Endodermal cell (in vitro differentiated cells): Measurements from ENCODE around the gene TMEM145. TPM values are rescaled to one million over a fixed set of nuclear protein-coding genes. Genes with fewer than 3 reads are reported as not detected.

Source experiments
- DNase-seq: peaks from one replicate; pipeline ENCODE4 v3.0.0-alpha.2; 2017
- H3K27ac ChIP-seq: 2 replicates; pipeline ENCODE4 v1.5.1; 2013; ENCODE audit warnings: mild to moderate bottlenecking, low read depth, low read length, moderate library complexity
- H3K27me3 ChIP-seq: 2 replicates; pipeline ENCODE4 v1.6.1; 2013; ENCODE audit warnings: mild to moderate bottlenecking, low read length, moderate library complexity; ENCODE audit not compliant: insufficient read depth, control insufficient read depth, poor library complexity, severe bottlenecking
- H3K36me3 ChIP-seq: 2 replicates; pipeline ENCODE4 v1.7.0; 2013; ENCODE audit warnings: mild to moderate bottlenecking, low read length, moderate library complexity; ENCODE audit not compliant: control insufficient read depth, insufficient read depth
- H3K4me1 ChIP-seq: one replicate; pipeline ENCODE4 v1.7.0; 2013; ENCODE audit warnings: low read length; ENCODE audit not compliant: control insufficient read depth, insufficient read depth
- H3K4me3 ChIP-seq: 2 replicates; pipeline ENCODE4 v1.5.1; 2013; ENCODE audit warnings: mild to moderate bottlenecking, low read length, moderate library complexity
- H3K9ac ChIP-seq: 2 replicates; pipeline ENCODE4 v1.6.1; 2013; ENCODE audit warnings: mild to moderate bottlenecking, low read length, moderate library complexity; ENCODE audit not compliant: poor library complexity, severe bottlenecking; ENCODE audit errors: extremely low read depth
- H3K9me3 ChIP-seq: 2 replicates; pipeline ENCODE4 v1.6.1; 2013; ENCODE audit warnings: mild to moderate bottlenecking, low read length, moderate library complexity; ENCODE audit not compliant: control insufficient read depth
- H3K27ac Mint-ChIP-seq: 2 replicates; pipeline ENCODE4 v1.8.0; 2020; ENCODE audit warnings: mixed read lengths
- H3K27me3 Mint-ChIP-seq: 2 replicates; pipeline ENCODE4 v1.8.0; 2021; ENCODE audit warnings: mild to moderate bottlenecking, mixed read lengths; ENCODE audit not compliant: insufficient read depth
- H3K36me3 Mint-ChIP-seq: 2 replicates; pipeline ENCODE4 v1.8.0; 2020; ENCODE audit warnings: low read depth, mixed read lengths
- H3K4me1 Mint-ChIP-seq: 2 replicates; pipeline ENCODE4 v1.8.0; 2020; ENCODE audit warnings: mixed read lengths
- H3K4me3 Mint-ChIP-seq: 2 replicates; pipeline ENCODE4 v1.8.0; 2020; ENCODE audit warnings: mild to moderate bottlenecking, moderate library complexity, mixed read lengths
- H3K9me3 Mint-ChIP-seq: 2 replicates; pipeline ENCODE4 v1.8.0; 2020; ENCODE audit warnings: mild to moderate bottlenecking, mixed read lengths
- WGBS, 2 experiments: methylation state at CpG; one replicate each; pipeline versions ENCODE4 v1.1.5 to v1.1.7; 2013; ENCODE audit warnings: missing lambda C conversion rate in 2 of 2, mixed read lengths in 1 of 2; ENCODE audit not compliant: insufficient coverage in 1 of 2, insufficient read length in 1 of 2; 5-methylcytosine and 5-hydroxymethylcytosine counted together
- total RNA-seq, 2 donors: library from RNA; stranded (reverse); fragmentation: NEBNext Ultra II Directional in 1 of 2; extraction: Animal tissue kit (Norgen Biotek cat#: 25700) in 1 of 2; gene quantifications; 2 replicates in 1 of 2; 3 replicates in 1 of 2; pipeline ENCODE4 v1.2.1, GENCODE V29; 2021
- TF ChIP-seq, protein P1 (sequence below): fragments of 200-600 bp; sonication (generic); conservative IDR thresholded peaks from 2 replicates; pipeline ENCODE4 v1.5.0; 2021; ENCODE audit warnings: antibody characterized with exemption, mild to moderate bottlenecking

TMEM145 gene
- total RNA-seq, 2 donors from 2014 or later = 0.38 to 0.42 TPM

DNA sequence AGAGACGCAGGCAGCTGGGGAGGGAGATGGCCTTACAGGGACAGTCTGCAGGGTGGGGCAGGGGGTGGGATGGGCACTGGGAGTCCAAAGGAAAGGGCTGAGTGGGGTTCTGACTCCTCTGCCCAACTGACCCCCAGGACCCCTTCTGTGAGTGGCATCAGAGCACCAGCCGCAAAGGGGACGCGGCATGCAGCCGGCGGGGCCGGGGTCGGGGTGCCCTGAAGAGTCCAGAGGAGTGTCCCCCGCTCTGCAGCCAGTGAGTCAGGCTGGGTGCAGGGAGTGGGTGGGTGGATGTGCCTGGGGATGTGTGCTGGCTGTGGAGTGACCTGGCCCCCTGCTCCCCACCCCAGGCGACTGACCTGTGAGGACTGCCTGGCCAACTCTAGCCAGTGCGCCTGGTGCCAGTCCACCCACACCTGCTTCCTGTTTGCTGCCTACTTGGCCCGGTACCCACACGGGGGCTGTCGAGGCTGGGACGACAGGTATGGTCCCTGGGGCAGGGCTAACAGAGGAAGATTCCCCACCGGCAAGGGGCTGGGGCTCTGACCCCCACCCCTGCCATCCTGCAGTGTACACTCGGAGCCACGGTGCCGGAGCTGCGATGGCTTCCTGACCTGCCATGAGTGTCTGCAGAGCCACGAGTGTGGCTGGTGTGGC is 38.1 kb downstream of the TMEM145 start:
- no peaks in the 10 kb centered on the region for H3K27me3 Mint-ChIP-seq
- H3K4me1 Mint-ChIP-seq = no peaks in the 10 kb centered on the region
- Histone ChIP-seq H3K36me3 (peaks cover 11% of the 10 kb centered on the region), H3K27ac (no peak overlapping the region), H3K4me3 (no peak overlapping the region), H3K4me1 (no peaks in the 10 kb centered on the region), H3K9me3 (no peaks in the 10 kb centered on the region), H3K27me3 (no peaks in the 10 kb centered on the region), H3K9ac (no peak overlapping the region)
- no peak overlapping the region for H3K4me3 Mint-ChIP-seq
- 94 to 100% methylated on average over 11 to 21 of the region's 21 CpGs for WGBS, 2 experiments
- peaks cover 35% of the 10 kb centered on the region for H3K36me3 Mint-ChIP-seq
- no peak for DNase-seq
- H3K27ac Mint-ChIP-seq = no peak overlapping the region
- TF ChIP-seq, protein P1, sequence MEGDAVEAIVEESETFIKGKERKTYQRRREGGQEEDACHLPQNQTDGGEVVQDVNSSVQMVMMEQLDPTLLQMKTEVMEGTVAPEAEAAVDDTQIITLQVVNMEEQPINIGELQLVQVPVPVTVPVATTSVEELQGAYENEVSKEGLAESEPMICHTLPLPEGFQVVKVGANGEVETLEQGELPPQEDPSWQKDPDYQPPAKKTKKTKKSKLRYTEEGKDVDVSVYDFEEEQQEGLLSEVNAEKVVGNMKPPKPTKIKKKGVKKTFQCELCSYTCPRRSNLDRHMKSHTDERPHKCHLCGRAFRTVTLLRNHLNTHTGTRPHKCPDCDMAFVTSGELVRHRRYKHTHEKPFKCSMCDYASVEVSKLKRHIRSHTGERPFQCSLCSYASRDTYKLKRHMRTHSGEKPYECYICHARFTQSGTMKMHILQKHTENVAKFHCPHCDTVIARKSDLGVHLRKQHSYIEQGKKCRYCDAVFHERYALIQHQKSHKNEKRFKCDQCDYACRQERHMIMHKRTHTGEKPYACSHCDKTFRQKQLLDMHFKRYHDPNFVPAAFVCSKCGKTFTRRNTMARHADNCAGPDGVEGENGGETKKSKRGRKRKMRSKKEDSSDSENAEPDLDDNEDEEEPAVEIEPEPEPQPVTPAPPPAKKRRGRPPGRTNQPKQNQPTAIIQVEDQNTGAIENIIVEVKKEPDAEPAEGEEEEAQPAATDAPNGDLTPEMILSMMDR = no peak
- no peaks in the 10 kb centered on the region for H3K9me3 Mint-ChIP-seq

DNA sequence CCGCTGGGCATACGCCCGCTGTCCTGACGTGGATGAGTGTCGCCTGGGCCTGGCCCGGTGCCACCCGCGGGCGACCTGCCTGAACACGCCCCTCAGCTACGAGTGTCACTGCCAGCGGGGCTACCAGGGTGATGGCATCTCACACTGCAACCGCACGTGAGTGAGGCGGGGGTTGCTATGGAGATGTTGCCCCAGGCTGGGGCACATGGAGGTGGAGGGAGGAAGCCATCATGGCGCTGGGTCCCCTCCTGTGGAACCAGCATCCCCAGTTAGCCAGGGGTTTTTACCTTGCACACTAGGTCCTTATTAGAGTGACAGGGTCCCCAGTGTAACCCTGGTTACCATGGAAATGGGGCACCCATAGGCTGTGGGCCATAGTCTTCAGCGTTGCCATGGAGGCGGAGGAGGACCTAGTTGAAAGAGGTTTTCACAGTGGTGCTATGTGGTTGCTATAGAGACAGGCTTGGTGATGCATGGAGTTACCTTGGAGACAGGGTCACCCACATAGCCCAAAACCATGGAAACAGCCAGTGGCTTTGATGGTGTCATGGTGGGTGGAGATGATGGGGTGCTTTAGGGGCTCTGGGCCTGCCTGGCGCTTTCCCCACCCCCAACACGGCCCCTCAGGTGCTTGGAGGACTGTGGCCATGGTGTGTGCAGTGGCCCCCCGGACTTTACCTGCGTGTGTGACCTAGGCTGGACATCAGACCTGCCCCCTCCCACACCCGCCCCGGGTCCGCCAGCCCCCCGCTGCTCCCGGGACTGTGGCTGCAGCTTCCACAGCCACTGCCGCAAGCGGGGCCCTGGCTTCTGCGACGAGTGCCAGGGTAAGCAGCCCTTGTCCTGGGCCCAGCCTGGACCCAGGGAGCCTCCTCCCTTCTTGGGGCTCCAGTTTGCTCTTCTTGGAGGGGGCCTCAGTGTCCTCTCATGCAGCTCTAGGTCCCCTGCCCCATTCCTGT is 39.5 kb downstream of the TMEM145 start:
- WGBS, 2 experiments = 84 to 95% methylated on average over 18 to 31 of the region's 31 CpGs
- Histone ChIP-seq H3K36me3 (peaks cover 17% of the 10 kb centered on the region), H3K4me1 (no peaks in the 10 kb centered on the region), H3K9ac (no peak overlapping the region), H3K27ac (peak overlapping the region; percentile 70), H3K4me3 (no peak overlapping the region), H3K9me3 (no peaks in the 10 kb centered on the region), H3K27me3 (no peaks in the 10 kb centered on the region)
- Mint-ChIP-seq H3K27me3 (no peaks in the 10 kb centered on the region), H3K9me3 (no peaks in the 10 kb centered on the region), H3K36me3 (peaks cover 33% of the 10 kb centered on the region), H3K27ac (no peak overlapping the region), H3K4me3 (no peak overlapping the region), H3K4me1 (no peaks in the 10 kb centered on the region)
- TF ChIP-seq, protein P1 = no peak
- DNase-seq = no peak

GRCh38 chr19:42353341-42354015 is 40.4 kb downstream of the TMEM145 start:
- Mint-ChIP-seq H3K4me3 (no peak overlapping the region), H3K27me3 (no peaks in the 10 kb centered on the region), H3K36me3 (peaks cover 31% of the 10 kb centered on the region), H3K27ac (no peak overlapping the region), H3K9me3 (no peaks in the 10 kb centered on the region), H3K4me1 (no peaks in the 10 kb centered on the region)
- Histone ChIP-seq H3K4me3 (no peak overlapping the region), H3K36me3 (peaks cover 14% of the 10 kb centered on the region), H3K9me3 (no peaks in the 10 kb centered on the region), H3K27ac (peak overlapping the region; percentile 70), H3K27me3 (no peaks in the 10 kb centered on the region), H3K4me1 (no peaks in the 10 kb centered on the region), H3K9ac (no peak overlapping the region)
- DNase-seq = no peak
- TF ChIP-seq, protein P1 = no peak
- WGBS, 2 experiments = 94% methylated on average over 13 to 29 of the region's 29 CpGs
